ENCODE data around the gene PDAP1. TPM values are rescaled to one million over a fixed set of nuclear protein-coding genes. Genes with fewer than 3 reads are reported as not detected.
A peak's percentile ranks its signal among the peaks of the same experiment; 100 is the strongest.

PDAP1 gene
- total and polyA plus RNA-seq, 2 experiments from 2014 or later = 91.3 to 95.5 TPM

- Histone ChIP-seq H3K9ac (no peak overlapping the region), H3K4me3 (no peak overlapping the region), H3K36me3 (ENCODE audit: low read depth) (peaks cover 54% of the 10 kb centered on the region), H3K79me2 (ENCODE audit: insufficient read depth) (peaks cover 34% of the 10 kb centered on the region), H3K27ac (0 out of 2 replicates have a peak overlapping the region, but pooled peaks have one; percentile 21), H3K9me3 (ENCODE audit: low read depth) (no peaks in the 10 kb centered on the region), H3K4me2 (ENCODE audit: unreplicated experiment) (no peak overlapping the region), H3F3A (ENCODE audit: insufficient read depth) (peaks cover 54% of the 10 kb centered on the region), H4K20me1 (ENCODE audit: insufficient read depth) (no peaks in the 10 kb centered on the region), H3K4me1 (ENCODE audit: insufficient read depth) (0 out of 2 replicates have a peak, but pooled peaks cover under 1% of the 10 kb centered on the region), H3K27me3 (replicated peaks; ENCODE audit: insufficient read depth) (no peaks in the 10 kb centered on the region), H2AFZ (no peak overlapping the region), H3K9me2 (ENCODE audit: insufficient read depth) (no peaks in the 10 kb centered on the region)
- WGBS, 2 experiments (ENCODE audit: low coverage in 1 of 2, low lambda C conversion rate in 2 of 2, missing lambda C conversion rate in 2 of 2) = 64 to 72% methylated on average over 5 of the region's 5 CpGs
- in situ Hi-C loops (cut with MboI) = no loop called here
- TF ChIP-seq EZH2phosphoT487 (IDR thresholded peaks at IDR 0.05; ENCODE audit: insufficient read depth, low read depth) = no peak
- no peak for TF ChIP-seq EZH2 (IDR thresholded peaks at IDR 0.05; ENCODE audit: insufficient read depth, poor library complexity, severe bottlenecking)
- DNase-seq = peak; percentile 27
These were observed 9.4 kb downstream of the PDAP1 start for GRCh38 chr7:99398891-99399445.

- in situ Hi-C loops (cut with MboI) = no loop called here
These were observed 11.0 kb downstream of the PDAP1 start for GRCh38 chr7:99397297-99397983.

GRCh38 chr7:99396418-99397296 lies 11.7 kb downstream of the PDAP1 start:
- peaks cover 17% of the 10 kb centered on the region for H3K79me2 ChIP-seq (ENCODE audit: insufficient read depth)
- H3K9me3 ChIP-seq (ENCODE audit: low read depth) = no peaks in the 10 kb centered on the region
- H3F3A ChIP-seq (ENCODE audit: insufficient read depth) = peaks cover 59% of the 10 kb centered on the region
- no peak overlapping the region for H3K4me2 ChIP-seq (ENCODE audit: unreplicated experiment)
- H3K4me1 ChIP-seq (ENCODE audit: insufficient read depth) = no peaks in the 10 kb centered on the region
- in situ Hi-C loops (cut with MboI) = no loop called here
- H4K20me1 ChIP-seq (ENCODE audit: insufficient read depth) = no peaks in the 10 kb centered on the region
- 72 to 78% methylated on average over 18 to 21 of the region's 21 CpGs for WGBS, 2 experiments (ENCODE audit: low coverage in 1 of 2, low lambda C conversion rate in 2 of 2, missing lambda C conversion rate in 2 of 2)
- DNase-seq = no peak
- H3K9me2 ChIP-seq (ENCODE audit: insufficient read depth) = no peaks in the 10 kb centered on the region
- no peaks in the 10 kb centered on the region for H3K27me3 ChIP-seq (replicated peaks; ENCODE audit: insufficient read depth)
- H3K36me3 ChIP-seq (ENCODE audit: low read depth) = peaks cover 36% of the 10 kb centered on the region
- H3K27ac ChIP-seq = no peak overlapping the region
- no peak overlapping the region for H3K9ac ChIP-seq
- no peak overlapping the region for H2AFZ ChIP-seq
- H3K4me3 ChIP-seq = no peak overlapping the region
- TF ChIP-seq EZH2phosphoT487 (IDR thresholded peaks at IDR 0.05; ENCODE audit: insufficient read depth, low read depth) = no peak
- no peak for TF ChIP-seq EZH2 (IDR thresholded peaks at IDR 0.05; ENCODE audit: insufficient read depth, poor library complexity, severe bottlenecking)

More at GRCh38 chr7:99397297-99397983, 11.0 kb downstream of the PDAP1 start:
- no peak for DNase-seq
- TF ChIP-seq EZH2 (IDR thresholded peaks at IDR 0.05; ENCODE audit: insufficient read depth, poor library complexity, severe bottlenecking) (no peak), EZH2phosphoT487 (IDR thresholded peaks at IDR 0.05; ENCODE audit: insufficient read depth, low read depth) (no peak)
- Histone ChIP-seq H3K4me3 (no peak overlapping the region), H3K9me3 (ENCODE audit: low read depth) (no peaks in the 10 kb centered on the region), H3K27ac (no peak overlapping the region), H3K9ac (no peak overlapping the region), H2AFZ (no peak overlapping the region), H3F3A (ENCODE audit: insufficient read depth) (peaks cover 59% of the 10 kb centered on the region), H3K36me3 (ENCODE audit: low read depth) (peaks cover 44% of the 10 kb centered on the region), H4K20me1 (ENCODE audit: insufficient read depth) (no peaks in the 10 kb centered on the region), H3K9me2 (ENCODE audit: insufficient read depth) (no peaks in the 10 kb centered on the region), H3K4me2 (ENCODE audit: unreplicated experiment) (no peak overlapping the region), H3K79me2 (ENCODE audit: insufficient read depth) (peaks cover 19% of the 10 kb centered on the region), H3K4me1 (ENCODE audit: insufficient read depth) (no peaks in the 10 kb centered on the region), H3K27me3 (replicated peaks; ENCODE audit: insufficient read depth) (no peaks in the 10 kb centered on the region)
- 89 to 92% methylated on average over 18 of the region's 18 CpGs for WGBS, 2 experiments (ENCODE audit: low coverage in 1 of 2, low lambda C conversion rate in 2 of 2, missing lambda C conversion rate in 2 of 2)

- DNase-seq = no peak
- 75 to 82% methylated on average over 13 to 14 of the region's 14 CpGs for WGBS, 2 experiments (ENCODE audit: low coverage in 1 of 2, low lambda C conversion rate in 2 of 2, missing lambda C conversion rate in 2 of 2)
- Histone ChIP-seq H3K9me2 (ENCODE audit: insufficient read depth) (no peaks in the 10 kb centered on the region), H3K36me3 (ENCODE audit: low read depth) (peaks cover 37% of the 10 kb centered on the region), H3K4me1 (ENCODE audit: insufficient read depth) (no peaks in the 10 kb centered on the region), H3K4me2 (ENCODE audit: unreplicated experiment) (no peak overlapping the region), H3K9ac (no peak overlapping the region), H3K79me2 (ENCODE audit: insufficient read depth) (peaks cover 17% of the 10 kb centered on the region), H3F3A (ENCODE audit: insufficient read depth) (peaks cover 59% of the 10 kb centered on the region), H4K20me1 (ENCODE audit: insufficient read depth) (no peaks in the 10 kb centered on the region), H3K27ac (no peak overlapping the region), H3K9me3 (ENCODE audit: low read depth) (no peaks in the 10 kb centered on the region), H2AFZ (no peak overlapping the region), H3K4me3 (no peak overlapping the region), H3K27me3 (replicated peaks; ENCODE audit: insufficient read depth) (no peaks in the 10 kb centered on the region)
- in situ Hi-C loops (cut with MboI) = no loop called here
- TF ChIP-seq EZH2phosphoT487 (IDR thresholded peaks at IDR 0.05; ENCODE audit: insufficient read depth, low read depth) (no peak), EZH2 (IDR thresholded peaks at IDR 0.05; ENCODE audit: insufficient read depth, poor library complexity, severe bottlenecking) (no peak)
These were observed 12.6 kb downstream of the PDAP1 start for GRCh38 chr7:99395616-99396327.

All from GM23248 (cell line).